SK-N-SH (cell line): Measurements from ENCODE around the gene IL36G. TPM values are rescaled to one million over a fixed set of nuclear protein-coding genes. Genes with fewer than 3 reads are reported as not detected.
A peak's percentile ranks its signal among the peaks of the same experiment; 100 is the strongest.

Experiments used
- CTCF ChIA-PET: fragments of 300-600, 350-600 bp; formaldehyde crosslinking; extraction: SDS; loops from one replicate; lab custom pipeline; 2021; lab: Yijun Ruan, JAX
- POLR2A ChIA-PET: fragments of 350-600 bp; sonication (Branson Sonifier 250); formaldehyde crosslinking; extraction: SDS; loops from one replicate; lab custom pipeline; 2020; ENCODE audit warnings: antibody characterized with exemption, inconsistent platforms; lab: Yijun Ruan, JAX
- DNase-seq: peaks from one replicate; pipeline ENCODE4 v3.0.0; 2012
- H2AFZ ChIP-seq: fragments of 200-600 bp; sonication (generic); 2 replicates; pipeline ENCODE4 v1.8.1; 2016; ENCODE audit warnings: antibody characterized with exemption, mild to moderate bottlenecking, low read depth
- H3F3A ChIP-seq: fragments of 200-600 bp; sonication (generic); replicated peaks from 2 replicates; pipeline ENCODE3; 2016; ENCODE audit warnings: antibody characterized with exemption, mild to moderate bottlenecking; ENCODE audit not compliant: insufficient read depth
- H3K27ac ChIP-seq, 2 experiments: fragments of 200-500 bp in 1 of 2; fragments of 200-600 bp in 1 of 2; sonication (Bioruptor generic) in 1 of 2; sonication (generic), shearing (Covaris generic) in 1 of 2; 2 replicates each; pipeline versions ENCODE4 v1.5.1 to v1.6.1; 2014 to 2016; ENCODE audit warnings: low read depth in 2 of 2, inconsistent platforms in 1 of 2, low read length in 1 of 2, mild to moderate bottlenecking in 1 of 2, mixed read lengths in 1 of 2
- H3K27me3 ChIP-seq: fragments of 200-600 bp; sonication (generic), shearing (Covaris generic); 2 replicates; pipeline ENCODE4 v1.6.1; 2016; ENCODE audit warnings: mixed run types; ENCODE audit not compliant: insufficient read depth
- H3K36me3 ChIP-seq, 2 experiments: fragments of 200-500 bp in 1 of 2; fragments of 200-600 bp in 1 of 2; sonication (Bioruptor generic) in 1 of 2; sonication (generic) in 1 of 2; replicated peaks in 1 of 2; 2 replicates each; pipeline versions ENCODE3 to v1.5.1; 2014 to 2016; ENCODE audit warnings: low read length in 1 of 2, mild to moderate bottlenecking in 1 of 2; ENCODE audit not compliant: insufficient read depth in 2 of 2, control insufficient read depth in 1 of 2
- H3K4me1 ChIP-seq, 2 experiments: fragments of 200-500 bp in 1 of 2; fragments of 200-600 bp in 1 of 2; sonication (Bioruptor generic) in 1 of 2; sonication (generic), shearing (Covaris generic) in 1 of 2; 2 replicates each; pipeline versions ENCODE4 v1.5.1 to v1.6.1; 2014 to 2016; ENCODE audit warnings: low read depth in 1 of 2, low read length in 1 of 2, mixed run types in 1 of 2; ENCODE audit not compliant: insufficient read depth in 2 of 2, control insufficient read depth in 1 of 2
- H3K4me2 ChIP-seq: fragments of 200-600 bp; sonication (generic), shearing (Covaris generic); 2 replicates; pipeline ENCODE4 v1.6.1; 2017; ENCODE audit warnings: mixed run types
- H3K4me3 ChIP-seq, 2 experiments: fragments of 200-500 bp in 1 of 2; fragments of 200-600 bp in 1 of 2; sonication (Bioruptor generic) in 1 of 2; sonication (generic), shearing (Covaris generic) in 1 of 2; 2 replicates each; pipeline versions ENCODE4 v1.5.1 to v1.8.1; 2014 to 2016; ENCODE audit warnings: low read depth in 2 of 2, inconsistent platforms in 1 of 2, low read length in 1 of 2, mild to moderate bottlenecking in 1 of 2, mixed read lengths in 1 of 2, moderate library complexity in 1 of 2
- H3K79me2 ChIP-seq: fragments of 200-600 bp; sonication (generic); 2 replicates; pipeline ENCODE4 v1.8.1; 2017; ENCODE audit warnings: mild to moderate bottlenecking; ENCODE audit not compliant: insufficient read depth
- H3K9ac ChIP-seq: fragments of 200-600 bp; sonication (generic); 2 replicates; pipeline ENCODE4 v1.6.1; 2017; ENCODE audit warnings: mixed run types
- H3K9me2 ChIP-seq: fragments of 200-600 bp; sonication (generic); 2 replicates; pipeline ENCODE4 v1.6.1; 2017; ENCODE audit warnings: mixed run types
- H3K9me3 ChIP-seq: fragments of 200-600 bp; sonication (generic); 2 replicates; pipeline ENCODE4 v1.6.1; 2017; ENCODE audit warnings: mixed run types, mild to moderate bottlenecking, moderate library complexity
- H4K20me1 ChIP-seq: fragments of 200-600 bp; sonication (generic); 2 replicates; pipeline ENCODE4 v1.6.1; 2017; ENCODE audit warnings: mild to moderate bottlenecking, mixed run types; ENCODE audit not compliant: insufficient read depth
- EZH2phosphoT487 ChIP-seq: fragments of 200-600 bp; sonication (generic); IDR thresholded peaks from 2 replicates; pipeline ENCODE4 v1.6.1; 2017; ENCODE audit warnings: low read depth, mixed run types, mild to moderate bottlenecking, antibody characterized with exemption, moderate library complexity, borderline replicate concordance
- GABPA ChIP-seq: IDR thresholded peaks from 2 replicates; pipeline ENCODE4 v1.4.0; 2012; ENCODE audit warnings: low read depth, mild to moderate bottlenecking
- GATA2 ChIP-seq: sonication (generic); formaldehyde crosslinking; IDR thresholded peaks from 2 replicates; pipeline ENCODE4 v1.5.0; 2020; ENCODE audit warnings: mild to moderate bottlenecking, missing genetic modification reagents
- IRF3 ChIP-seq: fragments of 150-350 bp; IDR thresholded peaks from 2 replicates; pipeline ENCODE4 v1.6.1; 2016; ENCODE audit warnings: mild to moderate bottlenecking, low read depth, low read length
- JUND ChIP-seq: IDR thresholded peaks from 2 replicates; pipeline ENCODE4 v1.4.0; 2012
- MEF2A ChIP-seq: IDR thresholded peaks from 2 replicates; pipeline ENCODE4 v1.4.0; 2012; ENCODE audit warnings: low read depth, borderline replicate concordance
- RCOR1 ChIP-seq: fragments of 150-350 bp; IDR thresholded peaks from 2 replicates; pipeline ENCODE4 v1.6.1; 2017; ENCODE audit warnings: antibody characterized with exemption, low read length
- SIN3A ChIP-seq: IDR thresholded peaks from 2 replicates; pipeline ENCODE4 v1.6.1; 2012; ENCODE audit warnings: low read depth, mild to moderate bottlenecking, low read length, moderate library complexity, borderline replicate concordance
- YY1 ChIP-seq: IDR thresholded peaks from 2 replicates; pipeline ENCODE4 v1.4.0; 2012; ENCODE audit warnings: low read depth, mild to moderate bottlenecking
- ZBTB33 ChIP-seq: IDR thresholded peaks from 2 replicates; pipeline ENCODE4 v1.4.0; 2012; ENCODE audit warnings: low read depth, borderline replicate concordance
- WGBS: methylation state at CpG from one replicate; pipeline ENCODE4 v1.1.6; 2017; ENCODE audit warnings: low lambda C conversion rate; 5-methylcytosine and 5-hydroxymethylcytosine counted together
- polyA plus RNA-seq, 3 experiments: library from polyadenylated mRNA; depleted of rRNA; stranded (reverse); fragments of >200 nt; gene quantifications; 2 replicates each; pipeline ENCODE4 v1.2.3, GENCODE V29; 2012

Gene IL36G
- polyA plus RNA-seq, 1 of the 3 experiments (the other 2 are of a cell fraction) = not detected

GRCh38 chr2:112940859-112941625, 36.8 kb upstream of the IL36G start:
- 20% methylated on average over 3 of the region's 3 CpGs for WGBS
- H4K20me1 ChIP-seq = no peaks in the 10 kb centered on the region
- H3K9me2 ChIP-seq = no peaks in the 10 kb centered on the region
- peaks cover 8% of the 10 kb centered on the region; the same call in 1 of the 2 replicates for H3K9me3 ChIP-seq
- H2AFZ ChIP-seq = no peak overlapping the region
- no peak overlapping the region for H3K9ac ChIP-seq
- H3K4me3 ChIP-seq = peak overlapping the region in 1 of 2 experiments; percentile 17; a peak in 1 of 4 replicates
- ChIA-PET POLR2A (no interaction called here), CTCF (interaction anchor here (0.6 to 4.0 kb wide), 31 partner anchors 8 to 341 kb away, joined by 3 to 102 read pairs (median 6); partner anchors contain the start of genes IL1A and IL37)
- H3K4me2 ChIP-seq = no peak overlapping the region
- H3K79me2 ChIP-seq = no peaks in the 10 kb centered on the region
- TF ChIP-seq RCOR1 (no peak), IRF3 (no peak), GABPA (no peak), YY1 (no peak), JUND (no peak), SIN3A (no peak), EZH2phosphoT487 (no peak), ZBTB33 (no peak), GATA2 (CRISPR knock-in tag) (no peak), MEF2A (no peak)
- H3K36me3 ChIP-seq = no peaks in the 10 kb centered on the region
- no peaks in the 10 kb centered on the region; a peak in 1 of 4 replicates for H3K4me1 ChIP-seq
- H3K27me3 ChIP-seq = peaks cover 5% of the 10 kb centered on the region; the same call in 1 of the 2 replicates
- H3F3A ChIP-seq = no peaks in the 10 kb centered on the region
- DNase-seq = no peak
- H3K27ac ChIP-seq = no peak overlapping the region
